Activated CD4-positive, CD25-positive, alpha-beta regulatory T cell treated with anti-CD3 and anti-CD28 coated beads, Interleukin-2, amount 50 U/mL, for 72 hours (primary cell): ENCODE results near the gene KIAA1671.

ENCODE experiments used
- DNase-seq: peaks from one replicate; pipeline ENCODE4 v3.0.0; 2021

The KIAA1671 gene

DNA sequence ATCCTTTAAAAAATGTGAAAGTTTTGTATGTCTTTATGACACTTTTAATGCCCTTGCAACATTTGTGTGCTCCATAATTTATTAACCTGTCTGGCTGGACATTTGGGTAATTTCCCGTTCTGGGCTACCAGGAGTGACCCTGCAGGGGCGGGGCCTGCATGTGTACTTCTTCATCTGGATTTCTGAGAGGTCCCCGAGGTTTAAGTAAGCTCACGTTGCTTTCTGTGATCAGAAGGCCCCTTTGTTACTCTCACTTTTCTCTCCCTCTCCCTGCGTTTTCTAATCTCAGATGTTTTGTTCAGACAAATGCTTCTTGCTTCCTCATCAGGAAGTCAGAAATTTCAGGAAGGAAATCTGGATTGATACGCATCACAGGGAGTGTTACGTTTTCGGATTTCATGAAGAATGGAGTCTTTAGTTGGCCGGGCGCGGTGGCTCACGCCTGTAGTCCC is 168.3 kb downstream of the KIAA1671 start:
- no peak for DNase-seq

DNA sequence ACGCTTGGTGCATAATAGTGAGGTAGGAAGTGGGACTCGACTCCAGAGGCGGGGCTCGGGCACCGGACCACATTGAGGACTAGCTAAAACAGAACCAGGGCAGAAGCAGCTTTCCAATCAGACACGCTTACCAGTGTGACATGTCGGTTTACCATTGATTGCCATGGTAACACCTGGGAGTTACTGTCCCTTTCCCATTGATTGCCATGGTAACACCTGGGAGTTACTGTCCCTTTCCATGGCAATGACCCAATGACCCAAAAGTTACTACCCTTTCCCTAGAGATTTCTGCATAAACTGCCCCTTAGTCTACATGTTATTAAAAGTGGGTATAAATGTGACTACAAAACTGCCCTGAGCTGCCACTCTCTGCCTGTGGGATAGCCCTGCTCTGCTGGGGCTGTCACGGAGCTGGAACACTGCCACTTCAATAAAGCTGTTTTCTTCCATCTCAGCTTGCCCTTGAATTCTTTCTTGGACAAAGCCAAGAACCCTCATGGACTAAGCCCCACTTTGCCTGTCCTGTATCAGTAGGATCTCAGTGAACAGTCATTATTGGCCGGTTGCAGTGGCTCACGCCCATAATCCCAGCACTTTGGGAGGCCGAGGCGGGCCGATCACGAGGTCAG is 169.7 kb downstream of the KIAA1671 start:
- DNase-seq, result no peak

DNA sequence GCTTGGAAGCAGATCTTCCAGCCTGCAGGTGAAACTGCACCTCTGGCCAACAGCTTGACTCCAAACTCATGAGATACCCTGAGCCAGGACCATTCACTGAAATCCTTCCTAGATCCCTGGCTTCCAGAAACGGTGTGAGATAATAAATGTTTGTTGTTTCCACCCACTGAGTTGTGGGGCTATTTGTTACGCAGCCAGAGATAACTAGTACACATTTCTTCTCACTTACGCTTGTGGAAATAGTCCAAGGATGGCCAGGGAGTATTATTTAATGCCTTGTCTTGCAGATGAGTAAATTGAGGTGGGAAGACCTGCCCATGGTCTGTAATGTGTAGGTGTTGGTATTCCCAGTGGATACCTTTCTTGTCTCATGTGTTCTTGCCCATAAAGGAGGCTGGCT is 171.2 kb downstream of the KIAA1671 start:
- DNase-seq, result no peak

DNA sequence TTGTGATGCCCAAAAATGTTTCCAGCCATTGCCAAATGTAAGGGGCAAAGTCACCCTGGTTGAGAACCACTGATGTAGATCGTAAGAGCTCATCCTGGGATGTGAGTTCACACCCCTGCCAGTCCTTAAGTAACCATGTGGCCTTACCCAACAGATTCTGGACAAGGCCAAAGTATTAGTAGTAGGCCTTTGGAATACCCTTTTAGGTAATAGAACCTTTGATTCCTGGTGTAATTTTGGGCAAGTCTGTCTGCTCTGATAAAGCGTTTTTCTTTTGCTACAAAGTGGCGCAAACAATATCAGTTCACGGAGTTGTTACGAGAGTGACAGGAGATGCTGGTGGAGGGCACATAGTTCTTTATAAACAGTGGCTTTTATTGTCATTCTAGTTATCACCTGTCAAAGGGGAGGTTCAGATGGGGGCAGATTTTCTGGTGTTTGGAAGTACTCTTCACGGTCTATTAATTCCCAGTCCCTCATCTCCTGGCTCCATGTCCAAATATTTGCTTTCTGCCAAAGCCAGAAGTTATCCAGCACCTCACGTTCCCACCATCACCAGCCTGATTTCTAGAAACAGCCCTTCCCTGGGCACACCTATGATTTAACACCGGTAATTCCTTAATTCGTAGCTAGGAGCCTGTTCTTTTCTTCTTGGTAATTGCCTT is 173.3 kb downstream of the KIAA1671 start:
- DNase-seq, result no peak

DNA sequence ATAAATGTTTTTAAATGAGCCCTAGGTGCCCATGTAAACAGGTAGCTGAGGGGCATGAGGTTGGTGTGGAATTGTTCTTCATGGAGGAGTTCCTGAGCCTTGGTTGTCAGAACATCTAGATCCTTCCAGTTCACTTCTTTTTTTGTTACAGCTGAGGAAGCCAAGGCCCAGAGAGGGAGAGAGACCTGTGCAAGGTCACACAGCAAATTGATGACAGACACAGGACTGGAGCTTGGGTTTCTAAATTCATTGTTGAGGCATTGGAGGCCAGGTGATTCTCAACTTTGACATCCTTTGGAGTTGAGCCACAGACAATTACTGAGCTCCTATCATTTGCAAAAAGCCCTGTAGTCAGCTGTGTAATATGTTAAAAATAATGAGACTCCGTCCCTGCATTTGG is 174.0 kb downstream of the KIAA1671 start:
- no peak for DNase-seq

DNA sequence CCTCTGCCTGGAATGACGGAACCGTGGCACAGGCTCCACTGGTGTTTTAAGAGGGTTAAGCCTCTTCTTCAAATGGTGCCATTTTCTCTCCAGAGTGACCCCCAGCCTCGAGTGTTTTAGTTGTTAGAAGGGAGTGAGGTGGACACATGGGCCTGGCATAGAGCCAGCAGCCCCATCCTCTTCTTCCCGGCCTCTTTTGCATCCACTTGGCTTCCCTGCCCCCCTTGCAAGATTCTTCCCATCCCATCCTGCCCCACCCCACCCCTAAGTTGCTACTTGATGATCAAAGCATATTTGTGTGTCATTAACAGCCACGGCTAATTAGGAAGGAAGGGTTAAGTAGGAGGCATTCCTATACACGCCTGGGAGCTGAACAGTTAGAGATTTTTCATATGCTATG is 174.8 kb downstream of the KIAA1671 start:
- no peak for DNase-seq

DNA sequence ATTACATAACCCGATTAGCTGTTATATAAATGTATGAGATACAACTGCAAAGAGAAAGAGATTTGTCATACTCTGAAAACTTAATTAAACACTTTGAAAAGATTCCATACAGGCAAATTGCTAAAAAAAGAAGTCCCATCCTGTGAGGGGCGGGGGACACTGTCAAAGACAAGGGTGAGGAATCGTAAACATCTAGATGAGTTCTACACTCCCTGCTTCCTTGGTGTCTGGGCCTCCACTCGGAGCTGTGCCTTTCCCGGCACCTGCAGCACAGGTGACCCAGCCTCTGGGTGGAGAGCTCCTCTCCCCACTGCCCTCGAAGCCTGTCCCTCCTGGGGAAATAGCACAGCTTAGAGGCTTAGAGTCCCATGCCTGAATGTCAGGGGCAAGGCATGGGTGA is 177.9 kb downstream of the KIAA1671 start:
- DNase-seq, result no peak

DNA sequence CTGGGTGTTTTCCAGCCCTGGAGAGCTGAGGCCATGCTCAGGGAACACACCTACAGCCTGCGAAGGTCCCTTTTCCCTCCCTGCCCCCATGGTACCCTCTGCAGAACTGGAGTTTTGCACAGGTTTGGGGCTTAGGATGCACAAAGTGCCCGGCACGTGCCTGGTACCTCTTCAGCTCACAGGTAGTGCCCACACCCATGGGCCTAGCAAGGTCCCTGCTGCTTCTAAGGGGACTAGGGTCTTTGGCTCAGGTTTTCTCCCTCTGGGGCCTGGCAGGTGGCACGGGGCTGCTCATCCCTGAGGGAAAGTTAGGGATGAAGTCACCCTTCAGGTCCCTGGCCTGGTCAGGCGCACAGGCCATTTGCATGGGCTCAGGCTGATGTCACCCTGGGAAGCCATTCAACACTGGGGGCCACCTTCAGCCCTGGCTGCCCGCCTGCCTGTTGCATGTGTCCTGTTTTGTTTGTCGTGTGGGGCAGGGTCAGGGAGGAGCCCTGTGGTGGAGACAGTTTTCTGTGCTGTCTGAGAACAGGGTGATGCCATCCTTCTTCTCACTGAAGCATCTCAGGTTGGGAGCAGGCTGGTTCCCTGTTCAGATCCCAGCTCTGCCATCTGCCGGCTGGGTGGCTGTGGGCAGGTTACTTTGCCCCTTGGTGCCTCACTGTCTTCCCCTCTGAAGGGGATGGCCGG is 178.8 kb downstream of the KIAA1671 start:
- DNase-seq, result no peak

DNA sequence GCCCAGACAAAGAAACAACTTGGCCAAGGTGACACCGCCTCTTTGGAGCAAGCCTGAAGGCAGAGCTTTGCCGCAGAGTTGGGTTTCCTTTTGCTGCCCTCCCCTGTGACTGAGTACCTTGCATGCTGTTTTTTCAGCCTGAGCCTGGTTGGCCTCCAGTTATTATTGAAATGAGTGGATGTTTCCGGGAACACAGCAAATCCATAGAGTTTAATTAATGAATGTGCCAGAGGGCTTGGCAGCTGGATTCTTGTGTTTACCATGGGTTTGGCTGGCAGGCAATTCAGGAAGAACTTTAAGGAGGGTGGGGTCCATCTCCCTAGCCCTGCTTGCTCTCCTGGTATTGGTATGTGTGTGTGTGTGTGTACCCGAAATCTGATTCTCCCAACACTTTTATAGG is 181.5 kb downstream of the KIAA1671 start:
- no peak for DNase-seq

DNA sequence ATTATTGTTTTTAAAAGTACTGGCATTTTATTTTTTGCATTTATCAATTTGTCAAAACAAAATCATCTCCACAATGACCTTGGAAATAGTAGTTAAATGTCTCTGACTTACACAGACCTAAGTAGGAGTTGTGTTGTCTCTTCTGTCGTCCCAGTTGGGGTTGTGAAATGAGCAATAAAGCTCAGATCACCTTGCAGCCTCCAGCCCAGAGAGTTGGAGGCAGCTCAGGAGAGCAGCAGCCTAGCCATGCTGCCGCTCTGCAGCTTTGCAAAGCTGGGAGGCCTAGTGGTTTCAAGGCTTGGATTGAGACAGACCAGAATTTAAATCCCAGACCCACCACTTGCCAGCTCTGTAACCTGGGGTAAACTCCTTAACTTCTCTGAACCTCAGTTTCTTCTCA is 181.9 kb downstream of the KIAA1671 start:
- no peak for DNase-seq

DNA sequence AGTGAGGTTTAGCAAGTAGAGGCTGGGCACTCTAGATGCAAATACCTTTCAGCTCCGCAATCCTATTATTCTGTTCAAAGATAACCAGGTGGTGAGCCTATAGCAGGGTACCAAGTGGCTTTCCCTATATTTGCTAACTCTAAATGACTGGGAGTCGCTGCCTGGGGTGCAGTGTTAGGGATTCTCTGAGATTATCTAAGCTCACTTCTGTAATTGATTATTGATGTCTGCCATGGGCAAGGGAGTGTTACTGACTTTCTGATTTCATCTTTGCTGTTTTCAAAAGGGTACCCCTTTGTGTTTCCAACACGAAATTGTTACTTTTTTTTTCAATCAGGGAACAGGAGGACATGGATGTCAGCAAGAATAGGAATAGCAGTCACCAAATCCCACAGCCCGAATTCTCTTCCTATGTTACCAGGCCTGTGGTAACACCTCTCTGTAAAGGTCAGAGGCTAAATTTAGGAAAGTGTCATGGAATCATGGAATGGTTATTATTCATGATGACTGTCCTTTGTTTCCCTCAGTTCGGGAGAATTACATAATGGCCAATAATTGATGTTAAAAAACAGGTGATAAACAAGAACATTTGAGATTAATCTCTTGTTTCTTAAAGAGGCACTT is 184.5 kb downstream of the KIAA1671 start:
- no peak for DNase-seq

DNA sequence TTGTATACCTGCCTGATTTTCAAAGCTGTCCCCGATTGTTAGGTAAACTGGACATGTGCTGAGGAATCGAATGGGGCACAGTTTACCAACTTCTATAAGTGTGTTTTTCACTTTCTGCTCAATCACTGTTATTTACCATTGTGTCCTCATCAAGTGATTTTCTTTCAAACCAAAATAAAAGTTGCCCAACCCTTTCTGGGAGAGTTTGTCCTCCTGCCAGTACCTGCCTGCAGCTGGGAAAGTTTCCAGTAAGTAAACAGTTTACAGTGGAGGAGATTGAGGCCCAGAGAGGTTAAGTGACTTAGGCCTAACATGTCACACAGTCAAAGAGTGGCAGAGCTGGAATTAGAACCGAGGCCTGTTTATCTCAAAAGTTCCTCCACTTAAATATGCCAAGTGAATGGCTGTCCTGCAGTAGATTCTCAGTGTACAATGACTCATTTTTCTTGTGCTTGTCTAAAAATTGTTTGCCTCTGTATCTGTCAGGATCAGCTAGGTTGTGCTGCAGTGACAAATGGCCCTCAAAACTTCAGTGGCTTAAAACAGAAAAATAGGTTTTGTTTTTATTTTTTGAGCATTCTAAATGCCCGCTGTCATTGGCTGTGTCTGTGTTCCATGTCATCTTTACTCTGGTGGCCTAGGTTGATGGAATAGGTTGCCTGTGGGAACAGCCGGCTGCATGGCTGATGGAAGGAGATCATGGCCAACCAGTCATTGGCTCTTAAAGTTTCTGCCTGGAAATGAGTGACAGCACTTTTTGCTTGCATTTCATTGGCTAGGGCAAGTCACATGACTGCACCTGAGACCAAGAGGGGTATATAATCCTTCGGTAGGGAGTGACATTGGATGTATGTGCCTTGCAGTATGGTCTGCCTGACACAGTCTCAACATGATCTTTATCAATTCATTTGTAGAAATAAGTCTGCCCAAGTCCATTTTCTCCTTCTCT is 185.3 kb downstream of the KIAA1671 start:
- no peak for DNase-seq

DNA sequence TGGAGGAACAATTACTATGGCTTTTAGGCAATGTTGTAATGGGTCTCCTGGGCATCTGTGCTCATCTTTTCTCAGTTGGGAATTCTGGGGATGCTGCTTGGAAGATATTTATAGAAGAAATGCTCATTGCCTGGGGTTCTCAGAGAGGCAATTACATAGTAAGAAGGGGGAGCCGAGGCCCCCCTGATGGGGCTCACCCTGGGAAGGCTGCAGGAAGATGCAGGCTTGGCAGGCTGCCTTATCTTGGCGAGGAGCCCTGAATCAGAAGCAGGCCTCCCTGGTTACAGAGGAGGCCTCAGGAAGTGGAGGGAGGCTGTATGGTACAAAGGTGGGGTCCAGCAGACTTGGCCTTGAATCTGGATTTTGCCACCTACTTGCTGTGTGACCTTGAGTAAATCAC is 186.5 kb downstream of the KIAA1671 start:
- no peak for DNase-seq

DNA sequence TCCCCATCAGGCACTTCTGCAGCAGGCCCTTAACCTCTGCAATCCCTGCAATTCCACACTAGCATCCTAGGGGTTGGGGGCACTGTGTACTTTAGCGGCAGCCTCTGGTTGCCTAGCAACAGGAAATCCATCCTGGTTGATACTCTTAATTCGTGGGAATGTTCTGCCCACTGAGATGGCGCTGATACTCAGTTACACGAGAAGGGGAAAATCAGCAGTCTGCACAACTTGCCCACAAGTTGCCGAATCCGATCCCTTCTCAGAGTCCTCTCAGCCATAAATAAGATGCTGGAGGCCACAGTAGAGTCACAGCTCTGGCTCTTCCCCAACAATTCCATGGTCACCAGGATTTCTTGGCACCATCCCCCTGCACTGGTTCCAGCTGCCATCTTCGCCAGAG is 189.6 kb downstream of the KIAA1671 start:
- DNase-seq, result no peak

DNA sequence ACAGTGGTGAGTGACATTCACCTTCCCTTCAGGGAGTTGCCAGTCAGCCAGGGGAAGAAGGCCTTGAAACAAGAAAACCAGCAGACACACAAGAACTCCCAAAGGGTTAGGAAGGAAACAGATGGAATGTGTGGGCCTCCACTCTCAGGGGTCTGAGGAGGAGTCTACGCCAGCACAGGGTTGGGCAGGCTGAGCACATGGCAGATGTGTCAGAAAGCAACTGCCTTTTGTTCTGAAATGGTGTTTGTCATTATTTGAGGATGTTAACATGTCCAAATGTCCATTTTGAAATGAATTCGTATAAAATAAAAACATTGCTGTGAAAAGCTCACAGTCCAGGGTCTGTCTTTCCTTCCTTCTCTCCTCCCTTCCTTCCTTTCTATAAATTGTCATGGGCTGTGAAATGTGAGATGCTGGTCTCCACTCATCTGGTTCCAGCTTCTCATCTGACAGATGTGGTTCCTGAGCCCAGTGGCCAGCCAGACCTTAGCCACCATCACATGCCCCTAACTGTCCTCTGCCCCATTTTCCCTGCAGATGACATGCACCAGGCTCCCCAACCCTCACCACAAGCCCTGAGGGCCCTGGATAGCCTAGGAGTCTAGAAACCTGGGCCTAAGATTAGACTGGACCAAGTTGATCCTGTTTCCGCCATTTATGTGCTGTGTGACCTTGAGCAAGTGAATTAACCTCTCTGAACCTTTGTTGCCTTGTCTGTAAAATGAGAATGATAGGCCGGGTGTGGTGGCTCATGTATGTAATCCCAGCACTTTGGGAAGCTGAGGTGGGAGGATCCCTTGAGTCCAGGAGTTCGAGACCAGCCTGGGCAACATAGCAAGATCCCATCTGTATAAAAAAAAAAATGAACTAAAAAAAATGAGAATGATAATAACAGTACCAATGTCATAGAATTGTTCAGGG is 190.9 kb downstream of the KIAA1671 start:
- DNase-seq, result no peak

DNA sequence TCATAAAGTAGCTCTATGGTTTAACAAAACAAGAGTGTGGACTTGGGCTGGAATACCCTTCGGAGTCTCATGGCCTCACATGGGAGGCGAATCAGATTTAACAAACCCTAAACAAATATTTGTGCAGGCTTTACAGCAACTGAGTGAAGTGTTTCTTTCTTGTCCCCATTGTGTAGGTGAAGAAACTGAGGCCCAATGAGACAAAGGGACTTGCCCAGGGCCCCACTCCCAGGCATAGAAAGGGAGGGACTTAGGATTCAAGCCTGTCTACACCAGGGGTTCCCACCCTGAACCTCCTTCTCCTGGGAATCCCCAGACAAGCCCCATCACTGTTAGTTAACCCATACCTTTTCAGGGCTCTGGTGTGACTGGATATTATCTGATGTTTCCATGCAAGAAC is 192.0 kb downstream of the KIAA1671 start:
- no peak for DNase-seq

DNA sequence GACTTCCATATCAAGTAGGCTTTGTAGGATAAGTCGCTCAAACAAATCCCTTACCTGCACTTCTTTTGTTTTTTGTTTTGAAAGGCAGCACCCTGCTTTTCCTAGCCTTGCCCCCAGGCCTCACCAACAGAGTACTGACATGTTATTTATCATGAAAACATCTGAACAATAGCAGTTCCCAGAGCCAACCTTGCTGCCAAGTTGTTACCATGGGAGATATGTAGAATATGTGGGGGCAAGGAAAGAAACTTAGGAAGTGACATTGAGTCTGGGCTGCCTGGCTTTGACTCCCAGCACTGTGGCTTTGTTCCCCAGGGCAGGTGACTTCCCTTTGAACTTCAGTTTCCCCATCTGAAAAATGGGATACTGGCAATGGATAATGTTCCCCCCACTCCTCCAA is 193.8 kb downstream of the KIAA1671 start:
- DNase-seq, result no peak

DNA sequence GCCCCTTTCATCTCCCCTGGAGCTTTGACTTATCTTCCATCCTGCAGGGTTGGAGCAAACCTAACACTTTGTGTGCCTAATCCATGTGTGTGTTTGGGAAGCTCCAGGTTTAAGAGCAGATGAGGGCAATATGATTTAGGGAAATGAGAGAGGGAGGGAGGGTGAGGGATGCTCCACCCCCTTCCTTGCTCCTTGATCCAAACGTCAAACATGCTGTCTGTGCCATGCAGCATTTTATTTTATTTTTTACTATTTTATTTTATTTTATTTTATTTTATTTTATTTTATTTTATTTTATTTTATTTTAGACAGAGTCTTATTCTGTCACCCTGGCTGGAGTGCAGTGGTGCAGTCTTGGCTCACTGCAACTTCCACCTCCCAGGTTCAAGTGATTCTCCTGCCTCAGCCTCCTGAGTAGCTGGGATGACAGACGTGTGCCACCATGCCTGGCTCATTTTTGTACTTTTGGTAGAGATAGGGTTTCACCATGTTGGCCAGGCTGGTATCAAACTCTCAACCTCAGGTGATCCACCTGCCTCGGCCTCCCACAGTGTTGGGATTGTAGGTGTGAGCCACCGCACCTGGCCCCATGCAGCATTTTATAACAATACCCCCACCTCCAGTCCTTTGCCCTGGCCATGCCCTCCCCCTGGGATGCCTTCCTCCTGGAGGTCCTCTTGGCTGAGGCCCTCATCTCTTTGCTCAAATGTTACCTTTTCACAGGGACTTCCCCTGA is 194.6 kb downstream of the KIAA1671 start:
- no peak for DNase-seq

DNA sequence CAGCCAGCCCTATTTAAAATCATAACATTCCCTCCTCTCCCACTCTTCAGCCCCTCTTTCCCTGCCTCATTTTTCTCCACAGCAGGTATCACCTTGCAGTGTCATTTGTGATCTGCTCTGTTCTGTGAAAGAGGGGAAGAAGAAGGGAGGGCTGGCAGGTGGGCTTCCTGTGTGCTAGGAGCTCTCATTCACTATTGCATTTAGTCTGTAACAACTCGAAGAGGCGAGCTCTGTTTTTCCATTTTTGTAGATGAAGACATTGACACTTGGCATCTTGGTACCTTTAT is 195.1 kb downstream of the KIAA1671 start:
- DNase-seq, result no peak

DNA sequence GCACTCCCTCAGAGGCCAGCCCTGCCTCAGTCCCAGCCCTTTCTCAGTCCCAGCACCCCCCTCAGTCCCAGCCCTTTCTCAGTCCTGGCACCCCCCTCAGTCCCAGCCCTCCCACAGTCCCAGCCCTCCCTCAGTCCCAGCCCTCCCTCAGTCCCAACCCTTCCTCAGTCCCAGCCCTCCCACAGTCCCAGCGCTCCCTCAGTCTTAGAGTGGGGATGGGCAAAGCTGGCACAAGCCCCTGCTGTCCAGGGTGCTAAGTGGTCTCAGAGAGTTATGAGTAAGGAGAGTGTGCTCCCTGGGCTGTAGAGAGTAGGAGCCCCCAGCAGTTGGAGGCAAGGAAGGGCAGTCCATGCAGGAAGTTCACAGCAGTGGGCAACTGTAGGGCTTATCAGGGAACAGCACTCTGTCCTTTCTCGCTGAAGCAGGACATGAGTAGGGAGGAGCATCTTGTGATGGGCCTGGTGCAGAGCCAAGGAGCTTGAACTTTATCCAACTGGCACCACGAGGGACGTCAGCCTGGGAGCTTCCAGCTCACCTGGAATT is 195.7 kb downstream of the KIAA1671 start:
- DNase-seq, result no peak

DNA sequence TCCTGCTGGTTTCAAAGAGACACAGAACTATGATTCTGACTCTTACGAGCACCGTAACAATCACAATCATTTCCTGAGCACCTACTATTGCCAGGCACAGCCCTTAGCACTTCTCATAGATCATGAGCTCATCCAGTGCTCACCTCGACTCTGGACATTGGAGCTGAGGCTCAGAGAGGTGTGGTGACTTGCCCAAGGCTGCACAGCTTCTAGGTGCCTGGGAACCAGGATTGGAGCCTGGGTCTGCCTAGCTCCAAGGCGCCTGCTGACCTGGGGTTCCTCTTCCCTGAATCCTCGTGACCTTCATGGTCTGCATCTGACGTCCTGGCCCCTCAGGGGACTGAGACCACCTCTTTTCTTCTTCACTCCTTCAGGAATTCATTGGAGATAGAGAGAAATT is 196.5 kb downstream of the KIAA1671 start:
- DNase-seq, result no peak
